KMS-11 (cell line): Measurements from ENCODE around the gene REPS2.

Source experiments
- H2AFZ ChIP-seq: fragments of 200-600 bp; sonication (generic); 2 replicates; pipeline ENCODE4 v1.6.1; 2016; ENCODE audit warnings: antibody characterized with exemption, mixed run types, low read depth
- H3K27ac ChIP-seq: fragments of 200-600 bp; sonication (generic); 2 replicates; pipeline ENCODE4 v1.6.1; 2016; ENCODE audit warnings: mild to moderate bottlenecking, mixed run types
- H3K27me3 ChIP-seq: fragments of 200-600 bp; sonication (generic); 2 replicates; pipeline ENCODE4 v1.6.1; 2017; ENCODE audit warnings: mild to moderate bottlenecking, low read depth, mixed run types, moderate library complexity; ENCODE audit not compliant: insufficient read depth
- H3K36me3 ChIP-seq: fragments of 200-600 bp; sonication (generic); 2 replicates; pipeline ENCODE4 v1.6.1; 2017; ENCODE audit warnings: mild to moderate bottlenecking, mixed run types; ENCODE audit not compliant: insufficient read depth
- H3K4me1 ChIP-seq: fragments of 200-600 bp; sonication (generic); 2 replicates; pipeline ENCODE4 v1.6.1; 2016; ENCODE audit warnings: mild to moderate bottlenecking, low read depth, mixed run types; ENCODE audit not compliant: poor library complexity, severe bottlenecking
- H3K4me2 ChIP-seq: fragments of 200-600 bp; sonication (generic); 2 replicates; pipeline ENCODE4 v1.7.0; 2016; ENCODE audit warnings: mild to moderate bottlenecking, mixed run types
- H3K4me3 ChIP-seq: fragments of 200-600 bp; sonication (generic); IDR thresholded peaks from 2 replicates; pipeline ENCODE4 v1.6.1; 2017; ENCODE audit warnings: low read depth, low read length, mixed read lengths; ENCODE audit not compliant: insufficient read depth
- H3K79me2 ChIP-seq: fragments of 200-600 bp; sonication (generic); 2 replicates; pipeline ENCODE4 v1.6.1; 2016; ENCODE audit warnings: low read depth, mixed run types; ENCODE audit not compliant: insufficient read depth
- H3K9ac ChIP-seq: fragments of 200-600 bp; sonication (generic); 2 replicates; pipeline ENCODE4 v1.6.1; 2016; ENCODE audit warnings: mild to moderate bottlenecking, mixed run types
- H4K20me1 ChIP-seq: fragments of 200-600 bp; sonication (generic); 2 replicates; pipeline ENCODE4 v1.6.1; 2016; ENCODE audit warnings: mild to moderate bottlenecking, mixed run types; ENCODE audit not compliant: insufficient read depth
- CTCF ChIP-seq: fragments of 200-600 bp; sonication (generic); conservative IDR thresholded peaks from 2 replicates; pipeline ENCODE4 v1.6.1; 2017; ENCODE audit warnings: low read depth, mild to moderate bottlenecking, antibody characterized with exemption, low read length, moderate library complexity, mixed read lengths

The REPS2 gene

DNA sequence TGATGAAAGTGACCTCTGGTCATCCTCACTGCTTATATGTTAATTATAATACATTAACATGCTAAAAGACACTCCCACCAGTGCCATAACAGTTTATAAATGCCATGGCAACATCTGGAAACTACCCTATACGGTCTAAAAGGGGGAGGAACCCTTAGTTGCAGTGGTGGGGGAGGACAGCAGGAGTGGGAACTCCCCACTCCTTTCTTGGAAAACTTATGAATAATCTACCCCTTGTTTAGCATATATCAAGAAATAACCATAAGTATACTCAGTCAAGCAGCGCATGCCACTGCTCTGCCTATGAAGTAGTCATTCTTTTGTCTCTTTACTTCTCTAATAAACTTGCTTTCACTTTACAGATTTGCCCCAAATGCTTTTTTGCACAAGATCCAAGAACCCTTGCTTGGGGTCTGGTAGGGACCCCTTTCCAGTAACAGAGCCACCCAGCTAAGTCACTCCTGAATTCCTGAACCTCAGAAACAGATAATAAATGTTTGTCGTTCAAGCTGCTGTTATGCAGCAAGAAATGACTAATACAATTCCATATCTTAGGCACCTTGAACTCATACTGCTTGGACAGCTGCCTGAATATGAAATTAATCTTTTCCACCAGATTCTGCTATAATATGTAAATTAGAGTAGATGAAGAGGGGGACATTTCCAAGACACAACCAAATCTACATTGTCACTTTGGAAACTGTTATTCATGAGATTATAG lies 14.4 kb upstream of the REPS2 start:
- Histone ChIP-seq H2AFZ (no peak overlapping the region), H3K4me1 (peaks cover 19% of the 10 kb centered on the region), H3K27ac (no peak overlapping the region), H3K27me3 (no peaks in the 10 kb centered on the region), H3K9ac (no peak overlapping the region), H3K79me2 (no peaks in the 10 kb centered on the region), H3K36me3 (no peaks in the 10 kb centered on the region), H3K4me2 (peak overlapping the region; percentile 43; the same call in 1 of the 2 replicates), H4K20me1 (no peaks in the 10 kb centered on the region), H3K4me3 (no peak overlapping the region)
- no peak for TF ChIP-seq CTCF

DNA sequence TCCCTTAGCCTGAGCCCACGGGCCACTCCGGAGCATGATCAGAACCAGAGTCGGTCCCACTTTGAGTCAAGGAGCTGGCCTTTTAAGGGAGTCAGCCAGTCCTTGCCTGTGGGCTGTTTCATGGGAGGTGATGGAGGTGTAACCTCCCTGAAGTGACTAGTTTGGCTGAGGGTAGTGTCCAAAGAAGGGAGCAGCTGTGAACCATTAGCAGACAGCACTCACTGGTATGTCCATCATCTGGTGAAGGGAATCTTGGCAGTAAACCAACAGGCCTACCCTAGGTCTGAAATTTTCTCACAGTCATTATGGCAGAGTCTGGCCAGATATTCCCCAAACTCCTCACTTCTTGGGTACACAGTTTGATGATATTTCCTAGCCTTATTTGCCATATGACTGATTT lies 12.3 kb upstream of the REPS2 start:
- Histone ChIP-seq H3K27ac (no peak overlapping the region), H3K79me2 (no peaks in the 10 kb centered on the region), H3K4me2 (no peak overlapping the region), H2AFZ (no peak overlapping the region), H3K36me3 (no peaks in the 10 kb centered on the region), H3K27me3 (no peaks in the 10 kb centered on the region), H4K20me1 (no peaks in the 10 kb centered on the region), H3K9ac (no peak overlapping the region), H3K4me1 (peaks cover 19% of the 10 kb centered on the region), H3K4me3 (no peak overlapping the region)
- no peak for TF ChIP-seq CTCF

DNA sequence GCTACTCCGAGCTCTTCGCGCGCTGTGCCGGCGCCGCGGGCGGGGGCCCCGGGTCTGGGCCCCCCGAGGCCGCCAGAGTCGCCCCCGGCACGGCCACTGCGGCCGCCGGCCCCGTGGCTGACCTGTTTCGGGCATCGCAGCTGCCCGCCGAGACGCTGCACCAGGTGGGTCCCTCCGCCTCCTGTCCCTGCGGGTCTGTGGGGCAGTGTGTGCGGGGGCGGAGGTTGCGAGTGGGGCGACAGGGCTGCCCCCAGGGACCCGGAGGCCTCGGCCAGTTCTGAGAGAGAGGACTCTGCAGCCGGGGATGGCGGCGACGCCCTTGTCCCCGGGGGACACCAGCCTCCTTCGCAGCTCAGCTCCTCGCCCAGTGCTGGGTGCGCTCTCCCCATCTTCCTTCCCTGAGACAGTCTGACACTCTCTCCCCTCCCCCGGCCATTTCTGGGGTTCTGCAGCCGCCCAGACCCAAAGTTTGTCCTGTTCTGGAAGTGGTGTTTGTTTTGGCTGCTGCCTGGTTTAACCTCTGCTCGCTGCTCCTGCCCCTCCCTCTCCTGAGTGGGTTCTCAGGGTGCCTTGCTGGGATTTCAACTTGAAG lies 609 bp downstream of the REPS2 start:
- Histone ChIP-seq H3K4me1 (peaks cover 15% of the 10 kb centered on the region), H3K27ac (no peak overlapping the region), H2AFZ (peak overlapping the region; percentile 64), H3K36me3 (no peaks in the 10 kb centered on the region), H3K27me3 (no peaks in the 10 kb centered on the region), H4K20me1 (no peaks in the 10 kb centered on the region), H3K79me2 (no peaks in the 10 kb centered on the region), H3K4me2 (peak overlapping the region; percentile 68), H3K9ac (no peak overlapping the region; the same call in 1 of the 2 replicates), H3K4me3 (no peak overlapping the region)
- no peak for TF ChIP-seq CTCF

GRCh38 chrX:16950423-16950822 lies 4.0 kb downstream of the REPS2 start:
- H4K20me1 ChIP-seq: no peaks in the 10 kb centered on the region
- peaks cover 26% of the 10 kb centered on the region for H3K4me1 ChIP-seq
- no peak for TF ChIP-seq CTCF
- H3K9ac ChIP-seq: no peak overlapping the region
- no peaks in the 10 kb centered on the region for H3K36me3 ChIP-seq
- no peaks in the 10 kb centered on the region for H3K79me2 ChIP-seq
- no peak overlapping the region for H3K4me3 ChIP-seq
- no peaks in the 10 kb centered on the region for H3K27me3 ChIP-seq
- no peak overlapping the region for H3K27ac ChIP-seq
- H3K4me2 ChIP-seq: no peak overlapping the region
- H2AFZ ChIP-seq: no peak overlapping the region
